Panc1 (cell line): ENCODE data around the gene PAWR. TPM values are rescaled to one million over a fixed set of nuclear protein-coding genes. Genes with fewer than 3 reads are reported as not detected.

ENCODE experiments used
- ATAC-seq: fragments of 200-7000 bp; cut with Tn5 transposase; 2 replicates; pipeline ENCODE4 v1.9.1; 2020; ENCODE audit warnings: mild to moderate bottlenecking, moderate library complexity
- BruUV-seq: library from RNA; stranded (reverse); fragments of 400-500 nt; replicated peaks from 2 replicates; lab custom pipeline; 2021; lab: Mats Ljungman, UMichigan
- CTCF ChIA-PET: fragments of 300-600 bp; sonication (Branson Sonifier 250); formaldehyde crosslinking; loops from one replicate; lab custom pipeline; 2022; ENCODE audit warnings: antibody characterized with exemption; lab: Charles Lee
- POLR2A ChIA-PET: fragments of 300-600 bp; sonication (Branson Sonifier 250); formaldehyde crosslinking; loops from one replicate; lab custom pipeline; 2022; ENCODE audit warnings: antibody characterized with exemption; lab: Charles Lee
- DNase-seq: peaks from one replicate; pipeline ENCODE4 v3.0.0-alpha.2; 2010; ENCODE audit warnings: low read depth, low spot score
- H3K27ac ChIP-seq: 2 replicates; pipeline ENCODE4 v1.5.1; 2011; ENCODE audit warnings: mild to moderate bottlenecking, low read length, inconsistent platforms
- H3K27me3 ChIP-seq: fragments of 200-500 bp; sonication (Bioruptor generic); 2 replicates; pipeline ENCODE4 v1.6.0; 2014; ENCODE audit warnings: low read length, inconsistent platforms; ENCODE audit not compliant: control insufficient read depth, insufficient read depth
- H3K36me3 ChIP-seq: fragments of 200-500 bp; sonication (Bioruptor generic); 2 replicates; pipeline ENCODE4 v1.5.1; 2014; ENCODE audit warnings: inconsistent platforms, mild to moderate bottlenecking, low read length, moderate library complexity; ENCODE audit not compliant: control insufficient read depth, insufficient read depth
- H3K4me1 ChIP-seq: 2 replicates; pipeline ENCODE4 v1.5.1; 2011; ENCODE audit warnings: inconsistent platforms, mild to moderate bottlenecking, low read length, moderate library complexity; ENCODE audit not compliant: control insufficient read depth, insufficient read depth
- H3K4me3 ChIP-seq, 2 experiments: 2 replicates each; pipeline ENCODE4 v1.5.1; 2011 to 2012; ENCODE audit warnings: low read depth in 2 of 2, low read length in 2 of 2, mild to moderate bottlenecking in 2 of 2, inconsistent platforms in 1 of 2, moderate library complexity in 1 of 2
- H3K9me3 ChIP-seq: fragments of 200-500 bp; sonication (Bioruptor generic); 2 replicates; pipeline ENCODE4 v1.5.1; 2014; ENCODE audit warnings: low read depth, mild to moderate bottlenecking, inconsistent platforms, low read length, moderate library complexity; ENCODE audit not compliant: control insufficient read depth, insufficient read depth
- POLR2AphosphoS5 ChIP-seq: IDR thresholded peaks from 2 replicates; pipeline ENCODE4 v1.6.1; 2012; ENCODE audit warnings: mild to moderate bottlenecking, low read depth, low read length, moderate library complexity
- REST ChIP-seq, 2 experiments: IDR thresholded peaks; 2 replicates each; pipeline ENCODE4 v1.6.1; 2011 to 2012; ENCODE audit warnings: low read depth in 2 of 2, control low read depth in 1 of 2, low read length in 1 of 2, mild to moderate bottlenecking in 1 of 2, moderate library complexity in 1 of 2; ENCODE audit not compliant: insufficient read depth in 1 of 2
- SIN3A ChIP-seq: IDR thresholded peaks from 2 replicates; pipeline ENCODE4 v1.6.1; 2012; ENCODE audit warnings: low read depth, mild to moderate bottlenecking, low read length, moderate library complexity, borderline replicate concordance; ENCODE audit not compliant: insufficient read depth
- TCF7L2 ChIP-seq: IDR thresholded peaks from 2 replicates; pipeline ENCODE4 v1.6.1; 2011; ENCODE audit warnings: mild to moderate bottlenecking, low read depth, low read length, inconsistent platforms
- in situ Hi-C: cut with HindIII; loops from 2 replicates; pipeline ENCODE4 v1.10.0; 2016; ENCODE audit warnings: low sequenced_read_pairs, low pct_unique_long_range_greater_than_20kb
- intact Hi-C: fragments of 100-400 bp; cut with micrococcal nuclease; formaldehyde crosslinking; loops from one replicate; pipeline ENCODE4 v1.10.0; 2022; ENCODE audit not compliant: unreplicated experiment
- total RNA-seq: library from RNA; stranded (reverse); gene quantifications from one replicate; pipeline ENCODE4 v1.2.1, GENCODE V29; 2021; ENCODE audit not compliant: unreplicated experiment
- TF ChIP-seq, protein P1 (sequence below): fragments of 450-650 bp; IDR thresholded peaks from 2 replicates; pipeline ENCODE4 v1.5.1; 2017; ENCODE audit warnings: mild to moderate bottlenecking

PAWR gene
- total RNA-seq, 1 experiment from 2014 or later, result 142 TPM

- H3K36me3 ChIP-seq, result no peaks in the 10 kb centered on the region
- intact Hi-C loops, result no loop called here
- POLR2A ChIA-PET, result no interaction called here
- CTCF ChIA-PET, result no interaction called here
- H3K4me1 ChIP-seq, result peaks cover 24% of the 10 kb centered on the region
- no peak overlapping the region for H3K27ac ChIP-seq
- no peaks in the 10 kb centered on the region for H3K27me3 ChIP-seq
- in situ Hi-C loops, result no loop called here
- TF ChIP-seq REST (IDR thresholded peaks at IDR 0.05; ENCODE audit: insufficient read depth in 1 of 2, low read depth in 2 of 2, low read length in 1 of 2) (no peak), TCF7L2 (no peak), POLR2AphosphoS5 (no peak), SIN3A (no peak)
- TF ChIP-seq, protein P1, sequence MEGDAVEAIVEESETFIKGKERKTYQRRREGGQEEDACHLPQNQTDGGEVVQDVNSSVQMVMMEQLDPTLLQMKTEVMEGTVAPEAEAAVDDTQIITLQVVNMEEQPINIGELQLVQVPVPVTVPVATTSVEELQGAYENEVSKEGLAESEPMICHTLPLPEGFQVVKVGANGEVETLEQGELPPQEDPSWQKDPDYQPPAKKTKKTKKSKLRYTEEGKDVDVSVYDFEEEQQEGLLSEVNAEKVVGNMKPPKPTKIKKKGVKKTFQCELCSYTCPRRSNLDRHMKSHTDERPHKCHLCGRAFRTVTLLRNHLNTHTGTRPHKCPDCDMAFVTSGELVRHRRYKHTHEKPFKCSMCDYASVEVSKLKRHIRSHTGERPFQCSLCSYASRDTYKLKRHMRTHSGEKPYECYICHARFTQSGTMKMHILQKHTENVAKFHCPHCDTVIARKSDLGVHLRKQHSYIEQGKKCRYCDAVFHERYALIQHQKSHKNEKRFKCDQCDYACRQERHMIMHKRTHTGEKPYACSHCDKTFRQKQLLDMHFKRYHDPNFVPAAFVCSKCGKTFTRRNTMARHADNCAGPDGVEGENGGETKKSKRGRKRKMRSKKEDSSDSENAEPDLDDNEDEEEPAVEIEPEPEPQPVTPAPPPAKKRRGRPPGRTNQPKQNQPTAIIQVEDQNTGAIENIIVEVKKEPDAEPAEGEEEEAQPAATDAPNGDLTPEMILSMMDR, result no peak
- H3K9me3 ChIP-seq, result no peaks in the 10 kb centered on the region; the same call in 1 of the 2 replicates
- DNase-seq (no peak), ATAC-seq (no peak)
- H3K4me3 ChIP-seq, result no peak overlapping the region
- BruUV-seq, result no TSS peak
Observed at GRCh38 chr12:79553863-79554574, 136.7 kb downstream of the PAWR start.

DNA sequence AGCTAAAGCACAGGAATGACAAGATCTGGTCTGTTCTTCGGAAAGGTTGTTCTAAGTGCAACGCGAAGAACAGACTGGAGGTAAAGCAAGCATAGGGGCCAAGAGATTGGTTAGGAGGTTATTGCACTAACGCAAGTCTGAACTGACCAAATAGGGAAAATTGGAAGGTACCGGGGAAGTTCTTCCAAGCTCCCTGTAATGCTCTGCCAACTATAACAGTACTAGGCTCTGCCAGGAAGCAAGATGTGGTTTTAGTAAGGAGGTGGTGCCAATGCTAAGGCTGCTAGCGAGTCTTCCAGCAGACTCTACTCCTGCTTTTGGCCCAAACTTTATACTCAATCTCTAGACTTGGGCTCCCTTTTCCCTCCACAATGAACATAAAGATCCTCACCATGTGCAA lies 138.6 kb downstream of the PAWR start:
- Histone ChIP-seq H3K27me3 (no peaks in the 10 kb centered on the region), H3K4me3 (no peak overlapping the region), H3K9me3 (no peaks in the 10 kb centered on the region; the same call in 1 of the 2 replicates), H3K36me3 (no peaks in the 10 kb centered on the region), H3K27ac (no peak overlapping the region), H3K4me1 (peaks cover 37% of the 10 kb centered on the region)
- ChIA-PET POLR2A (no interaction called here), CTCF (no interaction called here)
- TF ChIP-seq REST (IDR thresholded peaks at IDR 0.05; ENCODE audit: insufficient read depth in 1 of 2, low read depth in 2 of 2, low read length in 1 of 2) (no peak), POLR2AphosphoS5 (no peak), SIN3A (no peak), TCF7L2 (no peak)
- TF ChIP-seq, protein P1, result no peak
- intact Hi-C loops (no loop called here), in situ Hi-C loops (no loop called here)
- DNase-seq (no peak), ATAC-seq (no peak)
- BruUV-seq, result no TSS peak
